GM12875 (cell line): ENCODE results near the gene PRKCB.

Source experiments
- H3K4me3 ChIP-seq: one replicate; pipeline ENCODE4 v1.5.1; 2011; ENCODE audit warnings: low read depth, low read length, control low read depth
- CTCF ChIP-seq: IDR thresholded peaks from 2 replicates; pipeline ENCODE4 v1.5.1; 2011; ENCODE audit warnings: low read depth, mild to moderate bottlenecking, control low read depth, inconsistent platforms, low read length, moderate library complexity, borderline replicate concordance; ENCODE audit not compliant: insufficient read depth

PRKCB gene

GRCh38 chr16:23826528-23827045, 9.2 kb upstream of the PRKCB start:
- no peak overlapping the region for H3K4me3 ChIP-seq

GRCh38 chr16:23827057-23827456, 8.7 kb upstream of the PRKCB start:
- no peak overlapping the region for H3K4me3 ChIP-seq
- TF ChIP-seq CTCF: no peak

More at GRCh38 chr16:23826528-23827045, 9.2 kb upstream of the PRKCB start:
- TF ChIP-seq CTCF: no peak

GRCh38 chr16:23829454-23829853, 6.3 kb upstream of the PRKCB start:
- no peak for TF ChIP-seq CTCF
- no peak overlapping the region for H3K4me3 ChIP-seq

- TF ChIP-seq CTCF: no peak
- no peak overlapping the region for H3K4me3 ChIP-seq
These were observed 5.5 kb upstream of the PRKCB start for GRCh38 chr16:23830276-23830675.

GRCh38 chr16:23832882-23833281, 2.9 kb upstream of the PRKCB start:
- no peak for TF ChIP-seq CTCF
- no peak overlapping the region for H3K4me3 ChIP-seq

GRCh38 chr16:23833504-23833903, 2.3 kb upstream of the PRKCB start:
- TF ChIP-seq CTCF: no peak
- H3K4me3 ChIP-seq: no peak overlapping the region

- H3K4me3 ChIP-seq: no peak overlapping the region
- no peak for TF ChIP-seq CTCF
These were observed 1.7 kb upstream of the PRKCB start for GRCh38 chr16:23833960-23834685.
